Right ventricle myocardium superior (tissue), 1 donor: ENCODE results near the gene ELOF1. TPM values are rescaled to one million over a fixed set of nuclear protein-coding genes. Genes with fewer than 3 reads are reported as not detected.

Source experiments
- ATAC-seq: fragments of 200-7000 bp; cut with Tn5 transposase; one replicate; pipeline ENCODE4 v1.9.1; 2020; ENCODE audit warnings: mild to moderate bottlenecking; ENCODE audit not compliant: poor library complexity
- DNase-seq: peaks from one replicate; pipeline ENCODE4 v3.0.0-alpha.2; 2020
- intact Hi-C: fragments of 100-400 bp; cut with DNase I; formaldehyde crosslinking; loops from one replicate; pipeline ENCODE4 v1.11.2; 2022
- total RNA-seq: library from RNA; stranded (reverse); fragmentation: NEBNext Ultra II Directional; extraction: Animal tissue kit (Norgen Biotek cat#: 25700); gene quantifications from one replicate; pipeline ENCODE4 v1.2.1, GENCODE V29; 2021
- donor health status: DM: no; HTN: yes; CAD: no; lungs with severe emphysema.

The ELOF1 gene
- total RNA-seq, 1 donor from 2014 or later: 32.7 TPM

- ATAC-seq (no peak), DNase-seq (no peak)
- intact Hi-C loops: no loop called here
These were observed 54.5 kb downstream of the ELOF1 start for GRCh38 chr19:11504502-11505031.

Other genes with a start within 250 kb of the ELOF1 start
- 7.9 TPM for gene RAB3D, start 219.6 kb downstream of the ELOF1 start, total RNA-seq
- gene TMEM205, start 213.0 kb downstream of the ELOF1 start, total RNA-seq: 105 TPM
- 18.8 TPM for gene CCDC159, start 212.7 kb downstream of the ELOF1 start, total RNA-seq
- 13.7 TPM for gene PLPPR2, start 203.8 kb downstream of the ELOF1 start, total RNA-seq
- gene SWSAP1, start 184.6 kb downstream of the ELOF1 start, total RNA-seq: 1.2 TPM
- 9.2 TPM for gene EPOR, start 174.9 kb downstream of the ELOF1 start, total RNA-seq
- 8.6 TPM for gene RGL3, start 139.9 kb downstream of the ELOF1 start, total RNA-seq
- gene ODAD3, start 124.1 kb downstream of the ELOF1 start, total RNA-seq: 0.65 TPM
- 105 TPM for gene PRKCSH, start 123.6 kb downstream of the ELOF1 start, total RNA-seq
- 0.62 TPM for gene ELAVL3, start 78.2 kb downstream of the ELOF1 start, total RNA-seq
- gene ZNF653, start 53.4 kb downstream of the ELOF1 start, total RNA-seq: 2.9 TPM
- 178 TPM for gene ECSIT, start 30.1 kb downstream of the ELOF1 start, total RNA-seq
- 59.5 TPM for gene CNN1, start 20.4 kb downstream of the ELOF1 start, total RNA-seq
- 2.3 TPM for gene ACP5, start 18.4 kb upstream of the ELOF1 start, total RNA-seq
- gene ZNF627, start 38.3 kb upstream of the ELOF1 start, total RNA-seq: 4.2 TPM
- gene ZNF823, start 179.7 kb upstream of the ELOF1 start, total RNA-seq: 2.6 TPM
- gene ZNF441, start 207.8 kb upstream of the ELOF1 start, total RNA-seq: 3.8 TPM
- gene ZNF491, start 239.3 kb upstream of the ELOF1 start, total RNA-seq: 3.1 TPM